Mesangial cell (primary cell): Measurements from ENCODE around the gene GEMIN5. TPM values are rescaled to one million over a fixed set of nuclear protein-coding genes. Genes with fewer than 3 reads are reported as not detected.

Experiments used
- total RNA-seq: library from RNA; depleted of rRNA; stranded (reverse); fragments of >200 nt; gene quantifications from 2 replicates; pipeline ENCODE4 v1.2.3, GENCODE V29; 2015

GEMIN5 gene, protein sequence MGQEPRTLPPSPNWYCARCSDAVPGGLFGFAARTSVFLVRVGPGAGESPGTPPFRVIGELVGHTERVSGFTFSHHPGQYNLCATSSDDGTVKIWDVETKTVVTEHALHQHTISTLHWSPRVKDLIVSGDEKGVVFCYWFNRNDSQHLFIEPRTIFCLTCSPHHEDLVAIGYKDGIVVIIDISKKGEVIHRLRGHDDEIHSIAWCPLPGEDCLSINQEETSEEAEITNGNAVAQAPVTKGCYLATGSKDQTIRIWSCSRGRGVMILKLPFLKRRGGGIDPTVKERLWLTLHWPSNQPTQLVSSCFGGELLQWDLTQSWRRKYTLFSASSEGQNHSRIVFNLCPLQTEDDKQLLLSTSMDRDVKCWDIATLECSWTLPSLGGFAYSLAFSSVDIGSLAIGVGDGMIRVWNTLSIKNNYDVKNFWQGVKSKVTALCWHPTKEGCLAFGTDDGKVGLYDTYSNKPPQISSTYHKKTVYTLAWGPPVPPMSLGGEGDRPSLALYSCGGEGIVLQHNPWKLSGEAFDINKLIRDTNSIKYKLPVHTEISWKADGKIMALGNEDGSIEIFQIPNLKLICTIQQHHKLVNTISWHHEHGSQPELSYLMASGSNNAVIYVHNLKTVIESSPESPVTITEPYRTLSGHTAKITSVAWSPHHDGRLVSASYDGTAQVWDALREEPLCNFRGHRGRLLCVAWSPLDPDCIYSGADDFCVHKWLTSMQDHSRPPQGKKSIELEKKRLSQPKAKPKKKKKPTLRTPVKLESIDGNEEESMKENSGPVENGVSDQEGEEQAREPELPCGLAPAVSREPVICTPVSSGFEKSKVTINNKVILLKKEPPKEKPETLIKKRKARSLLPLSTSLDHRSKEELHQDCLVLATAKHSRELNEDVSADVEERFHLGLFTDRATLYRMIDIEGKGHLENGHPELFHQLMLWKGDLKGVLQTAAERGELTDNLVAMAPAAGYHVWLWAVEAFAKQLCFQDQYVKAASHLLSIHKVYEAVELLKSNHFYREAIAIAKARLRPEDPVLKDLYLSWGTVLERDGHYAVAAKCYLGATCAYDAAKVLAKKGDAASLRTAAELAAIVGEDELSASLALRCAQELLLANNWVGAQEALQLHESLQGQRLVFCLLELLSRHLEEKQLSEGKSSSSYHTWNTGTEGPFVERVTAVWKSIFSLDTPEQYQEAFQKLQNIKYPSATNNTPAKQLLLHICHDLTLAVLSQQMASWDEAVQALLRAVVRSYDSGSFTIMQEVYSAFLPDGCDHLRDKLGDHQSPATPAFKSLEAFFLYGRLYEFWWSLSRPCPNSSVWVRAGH (N-terminal part only)
- 11.7 and 18.9 TPM in 2 replicates for total RNA-seq

DNA sequence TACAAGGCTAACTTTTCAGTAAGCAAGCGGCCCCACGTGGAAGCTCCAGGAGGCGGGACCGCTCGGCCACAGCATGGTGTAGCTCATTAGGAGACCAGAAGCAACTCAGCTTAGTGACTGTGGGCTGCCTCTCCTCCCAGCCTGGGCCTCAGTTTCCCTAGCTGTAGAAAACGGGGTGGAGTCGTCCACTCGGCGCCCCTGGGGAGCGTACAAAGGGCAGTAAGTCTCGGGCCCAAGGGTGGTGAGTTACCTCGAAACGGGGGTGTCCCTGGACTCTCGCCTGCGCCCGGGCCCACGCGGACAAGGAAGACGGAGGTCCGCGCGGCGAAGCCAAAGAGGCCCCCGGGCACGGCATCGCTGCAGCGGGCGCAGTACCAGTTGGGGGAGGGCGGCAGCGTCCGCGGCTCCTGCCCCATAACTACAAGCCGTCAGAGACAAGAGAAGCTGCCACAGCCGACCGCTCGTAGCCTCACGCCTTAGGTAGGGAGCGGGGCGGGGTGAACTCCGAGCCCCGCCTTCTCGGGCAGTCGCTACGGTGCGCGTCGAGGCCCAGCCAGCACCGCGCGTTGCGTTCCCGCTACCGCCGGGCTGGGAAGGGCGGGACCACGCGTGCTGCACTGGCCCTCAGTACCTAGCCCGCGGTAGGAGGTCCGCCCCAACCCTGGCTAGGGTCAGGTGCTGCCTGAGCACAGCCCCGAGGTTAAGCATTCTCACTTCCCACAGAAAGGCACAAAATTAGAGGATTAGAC lies at the start of gene GEMIN5:
GEMIN5 (minus strand) TSS at position 494 of the 749 bp plus-strand sequence; CDS start at position 416, 78 bp downstream.

DNA sequence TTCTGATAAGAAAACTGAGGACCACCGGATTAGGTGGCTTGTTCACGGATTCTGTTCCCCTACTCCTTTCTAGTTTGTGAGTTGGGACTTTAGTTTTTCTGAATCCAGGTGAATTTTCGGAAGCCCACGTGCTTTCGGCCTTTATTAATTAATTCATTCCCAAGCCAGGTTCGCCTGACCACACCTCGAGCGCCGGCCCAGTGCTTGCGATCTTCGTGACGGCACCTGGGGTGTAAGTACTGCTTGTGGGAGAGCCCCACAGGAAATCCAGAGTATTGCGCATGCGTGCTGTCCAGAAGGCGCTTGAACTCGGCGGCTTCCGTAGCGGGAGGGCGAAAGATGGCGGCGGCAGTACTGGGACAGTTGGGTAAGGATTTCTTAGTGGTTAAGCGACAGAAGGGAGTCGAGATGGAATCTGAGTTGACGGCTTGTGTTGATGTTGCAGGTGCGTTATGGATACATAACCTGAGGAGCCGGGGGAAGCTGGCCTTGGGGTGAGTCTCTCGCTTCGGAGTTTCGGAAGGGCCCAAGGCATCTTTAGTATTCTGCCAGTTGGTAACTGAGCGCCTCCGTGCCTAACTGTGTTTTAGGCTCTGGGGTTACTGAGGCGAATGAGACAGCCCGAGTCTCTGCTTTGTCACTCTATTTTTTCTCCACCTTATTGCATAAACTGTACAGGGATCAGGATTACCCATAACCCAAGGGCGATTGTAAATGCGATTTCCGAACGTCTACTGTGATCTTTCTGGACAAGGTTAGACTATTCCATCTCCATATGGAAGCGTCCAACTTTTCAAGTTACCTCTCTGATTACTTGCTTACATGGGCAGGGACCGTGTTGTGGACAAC lies 3.0 kb upstream of the GEMIN5 start, which contains the start of gene MRPL22:
MRPL22 (plus strand) TSS at position 302 of the 849 bp plus-strand sequence; CDS start at position 340, 38 bp downstream.

DNA sequence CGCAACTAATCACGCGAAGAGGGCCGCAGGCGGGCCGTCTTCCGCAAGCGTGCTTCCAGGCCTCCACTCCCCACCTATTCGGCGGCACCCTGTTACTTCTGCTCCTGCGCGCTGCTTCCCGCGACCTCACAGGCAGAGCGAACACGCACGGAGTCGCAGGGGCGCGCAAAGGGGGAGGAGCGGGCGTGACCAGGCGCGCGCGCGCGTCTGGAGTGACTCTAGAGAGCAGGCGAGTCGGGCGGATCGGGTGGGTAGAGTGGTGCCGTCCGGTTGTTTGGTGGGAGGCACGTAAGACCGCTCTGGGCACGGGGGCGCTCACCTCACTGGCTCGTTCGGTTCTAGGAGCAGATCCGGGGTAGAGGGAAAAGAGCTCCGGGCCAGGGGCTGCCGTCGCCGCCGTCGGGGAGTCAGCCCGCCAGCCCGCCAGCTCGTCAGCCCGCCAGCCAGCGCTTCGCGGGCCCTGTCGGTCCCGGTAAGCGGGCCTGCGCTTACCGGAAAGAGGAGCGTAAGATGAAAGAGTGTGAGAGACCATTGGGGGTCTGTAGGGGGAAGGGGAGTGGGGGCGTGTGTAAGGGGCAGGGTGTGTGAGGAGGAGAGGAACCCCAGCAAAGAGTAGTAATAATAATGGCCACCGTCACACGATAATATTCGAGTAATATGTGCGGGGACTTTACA lies 79.6 kb downstream of the GEMIN5 start, which contains the start of gene CNOT8:
CNOT8 (plus strand) TSS at position 331 of the 675 bp plus-strand sequence. CDS start 4,652 bp downstream, outside the sequence.

DNA sequence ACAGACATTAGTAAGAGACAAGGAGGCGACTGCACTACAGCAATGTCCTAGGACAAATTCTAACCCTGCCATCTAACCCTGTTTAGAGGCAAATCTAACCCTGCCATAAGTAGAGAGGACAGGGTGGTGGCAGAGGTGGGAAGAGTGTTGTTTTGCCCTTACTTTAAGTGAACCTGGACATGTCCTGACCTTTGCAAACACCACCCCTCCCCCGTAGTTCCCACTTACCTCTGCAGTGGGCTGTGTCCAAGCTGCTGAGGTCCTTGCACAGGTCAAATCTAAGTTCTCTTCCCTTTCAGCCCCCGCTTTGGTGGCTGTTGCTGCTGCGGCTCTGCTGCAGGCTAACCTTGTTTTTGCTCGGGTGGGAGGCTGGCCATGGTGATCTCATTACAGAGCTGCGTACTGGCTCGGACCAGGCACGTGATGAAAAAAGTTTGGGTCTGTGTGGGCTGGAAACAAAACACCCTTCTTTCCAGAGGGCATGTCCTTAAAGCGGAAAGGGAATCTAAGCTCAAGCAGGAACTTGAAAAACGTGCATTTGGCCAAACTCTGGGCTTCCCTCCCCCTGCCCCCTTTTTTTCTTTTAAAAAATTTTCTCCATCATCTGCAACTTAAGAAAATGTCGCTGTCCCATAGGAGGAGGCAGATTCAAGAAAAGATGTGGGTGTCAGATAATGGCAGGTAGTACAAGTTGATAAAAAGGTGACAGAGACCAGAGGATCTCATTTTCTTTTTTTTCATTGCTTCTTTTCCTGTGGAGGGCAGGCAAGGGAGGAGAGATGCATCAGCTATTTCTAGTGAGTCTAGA lies 87.6 kb downstream of the GEMIN5 start, which contains the start of gene FAXDC2:
FAXDC2 (minus strand) TSS at position 349 of the 808 bp plus-strand sequence. CDS start 12,425 bp downstream, outside the sequence.

Other genes with a start within 250 kb of the GEMIN5 start
- gene LARP1, start 182.8 kb downstream of the GEMIN5 start, total RNA-seq: 114 and 130 TPM in 2 replicates
- gene FAXDC2, start 87.6 kb downstream of the GEMIN5 start, total RNA-seq: 1.3 and 12.8 TPM in 2 replicates
- 32.8 and 39.6 TPM in 2 replicates for gene CNOT8, start 79.6 kb downstream of the GEMIN5 start, total RNA-seq
- gene MRPL22, start 2.9 kb upstream of the GEMIN5 start, total RNA-seq: 18.0 and 31.8 TPM in 2 replicates
- gene KIF4B, start 75.5 kb upstream of the GEMIN5 start, total RNA-seq: not detected in 2 replicates